Gastroesophageal sphincter (tissue), 4 donors: Measurements from ENCODE around the gene FADS6. TPM values are rescaled to one million over a fixed set of nuclear protein-coding genes. Genes with fewer than 3 reads are reported as not detected.
A peak's percentile ranks its signal among the peaks of the same experiment; 100 is the strongest.

Source experiments
- ATAC-seq: fragments of 150-250 bp; one replicate; pipeline ENCODE4 v1.9.1; 2016; ENCODE audit warnings: mild to moderate bottlenecking, moderate library complexity
- H3K27ac ChIP-seq, 4 donors: fragments of 200-600 bp; sonication (generic) in 3 of 4; 1 replicate in 3 of 4; 2 replicates in 1 of 4; pipeline ENCODE4 v1.5.1; 2016 to 2019
- H3K27me3 ChIP-seq: fragments of 200-600 bp; sonication (generic); one replicate; pipeline ENCODE4 v1.5.1; 2019
- H3K36me3 ChIP-seq, 2 donors: fragments of 200-600 bp; sonication (generic); one replicate each; pipeline ENCODE4 v1.5.1; 2019; ENCODE audit warnings: control low read depth in 1 of 2
- H3K4me1 ChIP-seq, 3 donors: fragments of 200-600 bp; sonication (generic); 1 replicate in 2 of 3; 2 replicates in 1 of 3; pipeline ENCODE4 v1.5.1; 2016 to 2019; ENCODE audit warnings: control low read depth in 2 of 3
- H3K4me3 ChIP-seq, 2 donors: fragments of 200-600 bp; sonication (generic); one replicate each; pipeline ENCODE4 v1.5.1; 2019; ENCODE audit warnings: mild to moderate bottlenecking in 1 of 2, moderate library complexity in 1 of 2
- H3K9me3 ChIP-seq, 3 donors: fragments of 200-600 bp; sonication (generic); one replicate each; pipeline ENCODE4 v1.5.1; 2017 to 2019; ENCODE audit warnings: control low read depth in 2 of 3
- EP300 ChIP-seq: sonication (generic); formaldehyde crosslinking; IDR thresholded peaks from one replicate; pipeline ENCODE4 v1.6.1; 2017; ENCODE audit warnings: antibody characterized with exemption, mild to moderate bottlenecking
- POLR2A ChIP-seq, 2 donors: fragments of 450-650 bp; IDR thresholded peaks; one replicate each; pipeline ENCODE4 v1.6.1; 2017; ENCODE audit warnings: antibody characterized with exemption in 2 of 2, mild to moderate bottlenecking in 2 of 2, moderate library complexity in 1 of 2
- POLR2AphosphoS5 ChIP-seq: sonication (generic); formaldehyde crosslinking; IDR thresholded peaks from one replicate; pipeline ENCODE4 v1.6.1; 2017; ENCODE audit warnings: antibody characterized with exemption
- WGBS, 2 donors: methylation state at CpG; one replicate each; pipeline ENCODE4 v1.1.5; 2018; ENCODE audit warnings: low coverage in 1 of 2; 5-methylcytosine and 5-hydroxymethylcytosine counted together
- total RNA-seq, 4 donors: library from RNA; depleted of rRNA; stranded (reverse); fragments of >200 nt; gene quantifications; one replicate each; pipeline ENCODE4 v1.1.0, GENCODE V29; 2016
- TF ChIP-seq, protein P1 (sequence below), 4 experiments: fragments of 200-600 bp in 2 of 4; fragments of 450-650 bp in 2 of 4; sonication (generic) in 1 of 4; IDR thresholded peaks; one replicate each; pipeline ENCODE4 v1.5.1; 2017 to 2019; ENCODE audit warnings: antibody characterized with exemption in 4 of 4, mild to moderate bottlenecking in 2 of 4, moderate library complexity in 2 of 4

Gene FADS6
- total RNA-seq, 4 donors from 2014 or later: 0.37 TPM; not detected in 3

DNA sequence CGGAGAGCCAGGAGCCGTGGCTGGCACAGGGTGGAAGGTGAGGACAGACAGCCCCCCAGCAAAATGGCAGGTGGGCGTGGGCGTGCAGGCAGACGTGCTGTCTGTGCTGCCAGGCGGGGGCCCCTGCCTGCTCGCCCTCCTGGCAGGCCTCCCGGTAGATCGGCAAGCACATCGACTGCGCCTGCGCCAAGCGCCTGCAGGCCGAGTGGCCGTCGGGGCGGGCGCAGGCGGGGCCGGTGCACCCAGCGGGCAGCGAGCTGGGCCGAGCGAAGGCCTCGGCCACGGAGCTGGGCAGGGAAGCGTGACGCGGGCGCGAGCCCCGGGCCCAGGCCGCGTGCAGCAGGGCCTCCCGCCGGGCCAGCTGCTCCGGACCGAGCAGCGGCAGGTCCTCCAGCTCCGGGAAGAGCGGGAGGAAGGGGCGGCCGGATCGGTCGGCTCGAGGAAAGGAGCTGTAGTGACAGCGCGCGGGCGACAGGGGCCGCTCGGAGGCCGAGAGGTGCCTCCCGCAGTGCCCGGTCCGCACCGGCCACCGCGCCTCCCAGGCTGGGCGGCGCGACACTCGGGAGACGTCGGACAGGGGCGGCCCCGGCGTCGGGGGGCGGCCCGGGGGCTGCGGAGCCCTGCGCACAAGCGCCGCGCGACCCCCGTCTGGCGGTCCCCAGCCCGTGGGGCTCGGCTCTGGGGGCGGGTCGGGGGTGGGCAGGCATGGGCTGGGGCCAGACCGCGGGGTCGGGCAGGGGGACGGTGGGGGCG, 50.7 kb downstream of the FADS6 start:
- H3K9me3 ChIP-seq: no peaks in the 10 kb centered on the region
- peak; percentile 83 for ATAC-seq
- TF ChIP-seq, protein P1, sequence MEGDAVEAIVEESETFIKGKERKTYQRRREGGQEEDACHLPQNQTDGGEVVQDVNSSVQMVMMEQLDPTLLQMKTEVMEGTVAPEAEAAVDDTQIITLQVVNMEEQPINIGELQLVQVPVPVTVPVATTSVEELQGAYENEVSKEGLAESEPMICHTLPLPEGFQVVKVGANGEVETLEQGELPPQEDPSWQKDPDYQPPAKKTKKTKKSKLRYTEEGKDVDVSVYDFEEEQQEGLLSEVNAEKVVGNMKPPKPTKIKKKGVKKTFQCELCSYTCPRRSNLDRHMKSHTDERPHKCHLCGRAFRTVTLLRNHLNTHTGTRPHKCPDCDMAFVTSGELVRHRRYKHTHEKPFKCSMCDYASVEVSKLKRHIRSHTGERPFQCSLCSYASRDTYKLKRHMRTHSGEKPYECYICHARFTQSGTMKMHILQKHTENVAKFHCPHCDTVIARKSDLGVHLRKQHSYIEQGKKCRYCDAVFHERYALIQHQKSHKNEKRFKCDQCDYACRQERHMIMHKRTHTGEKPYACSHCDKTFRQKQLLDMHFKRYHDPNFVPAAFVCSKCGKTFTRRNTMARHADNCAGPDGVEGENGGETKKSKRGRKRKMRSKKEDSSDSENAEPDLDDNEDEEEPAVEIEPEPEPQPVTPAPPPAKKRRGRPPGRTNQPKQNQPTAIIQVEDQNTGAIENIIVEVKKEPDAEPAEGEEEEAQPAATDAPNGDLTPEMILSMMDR (IDR thresholded peaks at IDR 0.05): peak in 3 of 4 experiments; percentile 56 to 78 (median 69)
- TF ChIP-seq EP300: no peak
- H3K36me3 ChIP-seq: peaks cover 0 to 12% of the 10 kb centered on the region in 2 donors
- H3K4me1 ChIP-seq: peaks cover 0 to 38% (median 19%) of the 10 kb centered on the region in 3 donors
- H3K27me3 ChIP-seq: peaks cover 43% of the 10 kb centered on the region
- WGBS, 2 donors: no CpG with 5 or more reads among the region's 88 CpGs
- H3K4me3 ChIP-seq: peak overlapping the region in 1 of 2 donors; percentile 53
- H3K27ac ChIP-seq: peak overlapping the region in 2 of 4 donors; percentile 57 to 69

DNA sequence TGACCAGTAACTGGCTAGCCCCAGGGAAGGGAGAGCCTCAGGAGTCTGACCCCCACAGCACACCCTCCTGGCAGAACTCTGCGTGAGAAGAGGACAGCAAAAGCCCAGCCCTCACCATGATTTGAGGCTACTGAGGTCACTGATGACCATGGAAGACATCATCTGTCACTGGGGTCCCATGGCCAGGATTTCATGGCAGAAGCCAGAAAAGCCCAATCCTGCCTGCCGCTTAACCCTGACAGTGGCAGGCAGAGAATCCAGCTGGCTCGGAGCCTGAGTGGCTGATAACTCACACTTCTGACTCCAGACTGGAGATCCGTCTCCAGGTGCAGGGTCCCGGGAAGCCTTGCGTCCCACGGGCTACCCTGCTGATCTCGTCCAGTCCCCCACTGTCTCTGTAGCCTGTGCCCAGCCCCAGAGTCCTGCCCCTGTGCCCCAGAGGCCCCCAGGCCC, 51.3 kb downstream of the FADS6 start:
- peaks cover 38% of the 10 kb centered on the region for H3K27me3 ChIP-seq
- no peaks in the 10 kb centered on the region for H3K9me3 ChIP-seq
- WGBS, 2 donors: no CpG with 5 or more reads among the region's 8 CpGs
- peaks cover 0 to 38% (median 19%) of the 10 kb centered on the region in 3 donors for H3K4me1 ChIP-seq
- peak overlapping the region in 1 of 2 donors; percentile 53 for H3K4me3 ChIP-seq
- no peak for TF ChIP-seq POLR2AphosphoS5
- no peak for TF ChIP-seq EP300
- TF ChIP-seq, protein P1 (IDR thresholded peaks at IDR 0.05): no peak
- no peak for TF ChIP-seq POLR2A (IDR thresholded peaks at IDR 0.05)
- no peak for ATAC-seq
- peaks cover 0 to 18% of the 10 kb centered on the region in 2 donors for H3K36me3 ChIP-seq
- H3K27ac ChIP-seq: peak overlapping the region in 2 of 4 donors; percentile 57 to 69

DNA sequence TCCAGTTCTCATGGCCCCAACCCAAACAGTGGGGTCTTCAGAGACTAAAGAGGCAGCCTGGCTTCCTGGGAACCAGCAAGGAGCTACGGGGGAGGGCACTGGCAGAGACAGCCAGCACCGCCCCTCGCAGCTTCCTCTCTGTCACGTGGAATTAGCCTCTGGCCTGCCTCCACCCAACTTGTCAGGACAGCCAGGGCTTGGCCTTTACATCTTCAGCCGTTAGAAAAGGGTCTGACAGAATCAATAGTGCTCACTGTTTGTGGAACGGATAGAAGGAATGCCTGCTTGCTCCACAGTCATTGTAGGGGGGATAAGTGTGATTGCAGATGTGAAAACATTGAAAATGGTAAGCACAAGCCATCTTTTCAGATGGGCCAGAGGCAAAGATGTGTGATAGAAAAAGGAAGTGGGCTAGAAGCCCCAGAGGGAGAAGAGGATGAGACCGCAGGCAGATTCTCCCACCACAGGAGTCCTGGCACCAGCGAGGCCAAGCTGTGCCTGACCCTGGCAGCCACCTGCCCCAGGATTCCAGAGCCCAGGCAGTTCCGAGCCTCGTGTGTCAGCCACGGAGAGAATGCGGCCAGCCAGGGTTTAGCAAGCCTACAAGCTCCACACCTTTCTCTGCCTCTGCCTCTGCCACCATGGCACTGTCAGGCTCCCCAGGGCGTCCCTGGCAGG, 52.3 kb downstream of the FADS6 start:
- peak overlapping the region in 3 of 4 donors; percentile 57 to 69 (median 67) for H3K27ac ChIP-seq
- peaks cover 0 to 28% of the 10 kb centered on the region in 2 donors for H3K36me3 ChIP-seq
- no peak overlapping the region for H3K4me3 ChIP-seq
- peaks cover 31% of the 10 kb centered on the region for H3K27me3 ChIP-seq
- H3K9me3 ChIP-seq: no peaks in the 10 kb centered on the region
- peaks cover 0 to 38% (median 19%) of the 10 kb centered on the region in 3 donors for H3K4me1 ChIP-seq
- TF ChIP-seq EP300 (no peak), POLR2A (IDR thresholded peaks at IDR 0.05) (no peak), POLR2AphosphoS5 (no peak)
- TF ChIP-seq, protein P1 (IDR thresholded peaks at IDR 0.05): no peak
- WGBS, 2 donors: 46 to 60% methylated on average over 1 to 6 of the region's 13 CpGs
- ATAC-seq: peak; percentile 60

DNA sequence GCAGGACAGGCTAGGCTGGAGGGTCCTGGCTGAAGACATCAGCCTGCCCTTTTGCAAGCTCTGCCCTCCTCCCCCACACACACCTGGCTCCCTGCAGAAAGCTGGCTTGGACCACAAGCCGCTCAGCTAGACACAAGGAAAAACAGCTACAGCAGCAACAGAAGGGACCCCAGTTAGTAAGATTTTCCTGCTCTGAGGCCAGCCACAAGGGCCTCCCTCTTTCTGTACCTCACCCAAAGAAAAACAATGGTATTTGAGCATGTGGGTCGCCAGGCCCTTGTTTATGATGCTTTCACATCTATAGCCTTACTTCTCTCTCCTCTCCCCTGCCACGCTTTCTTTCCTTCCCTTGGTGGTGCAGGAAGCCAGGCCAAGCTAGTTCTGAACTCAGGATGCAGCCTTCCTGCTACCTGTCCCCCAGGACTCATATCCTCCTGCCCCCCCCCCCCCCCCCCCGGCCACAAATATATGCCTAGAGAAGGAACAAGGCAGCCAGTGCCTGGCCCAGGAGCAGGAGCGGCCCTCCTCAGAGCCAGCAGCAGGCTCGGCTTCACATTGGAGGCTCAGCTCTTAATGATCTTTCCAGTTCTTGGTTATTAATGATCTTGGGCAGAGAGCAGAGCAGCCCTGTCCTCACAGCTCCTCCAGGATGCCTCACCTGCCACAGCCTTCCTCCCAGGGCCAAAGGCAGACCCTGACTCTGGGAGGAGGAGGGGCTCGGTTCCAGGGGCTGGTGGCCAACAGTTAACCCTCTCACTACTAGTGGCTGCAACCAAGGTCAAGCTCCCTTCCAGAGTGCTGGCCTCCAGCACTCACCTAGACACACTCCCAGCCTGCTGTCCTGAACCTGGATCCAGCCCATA, 53.2 kb downstream of the FADS6 start:
- H3K9me3 ChIP-seq: no peaks in the 10 kb centered on the region
- peaks cover 0 to 38% of the 10 kb centered on the region in 2 donors for H3K36me3 ChIP-seq
- peak overlapping the region in 3 of 4 donors; percentile 57 to 69 (median 67) for H3K27ac ChIP-seq
- H3K27me3 ChIP-seq: peaks cover 21% of the 10 kb centered on the region
- no peak for ATAC-seq
- TF ChIP-seq POLR2AphosphoS5: no peak
- no peak for TF ChIP-seq EP300
- TF ChIP-seq, protein P1 (IDR thresholded peaks at IDR 0.05): no peak
- TF ChIP-seq POLR2A (IDR thresholded peaks at IDR 0.05): no peak
- no peak overlapping the region for H3K4me3 ChIP-seq
- 41% methylated on average over 3 of the region's 7 CpGs; no CpG with 5 or more reads in 1 of the 2 donors for WGBS, 2 donors
- peaks cover 0 to 38% (median 19%) of the 10 kb centered on the region in 3 donors for H3K4me1 ChIP-seq
